Kidney epithelial cell (primary cell): ENCODE data around the gene TMCC3. TPM values are rescaled to one million over a fixed set of nuclear protein-coding genes. Genes with fewer than 3 reads are reported as not detected.

Source experiments
- DNase-seq: peaks from one replicate; pipeline ENCODE4 v3.0.0-alpha.2; 2010; ENCODE audit warnings: low read depth
- H3K27me3 ChIP-seq: 2 replicates; pipeline ENCODE4 v1.6.0; 2011; ENCODE audit warnings: low read length; ENCODE audit not compliant: control insufficient read depth, insufficient read depth
- H3K36me3 ChIP-seq: 2 replicates; pipeline ENCODE4 v1.5.1; 2011; ENCODE audit warnings: low read length; ENCODE audit not compliant: control insufficient read depth, insufficient read depth
- H3K4me3 ChIP-seq: 2 replicates; pipeline ENCODE4 v1.5.1; 2011; ENCODE audit warnings: low read depth, mild to moderate bottlenecking, control low read depth, low read length
- total RNA-seq: library from RNA; depleted of rRNA; stranded (reverse); fragments of >200 nt; gene quantifications from 2 replicates; pipeline ENCODE4 v1.2.3, GENCODE V29; 2015
- TF ChIP-seq, protein P1 (sequence below): IDR thresholded peaks from 2 replicates; pipeline ENCODE4 v1.5.1; 2011; ENCODE audit warnings: mild to moderate bottlenecking, moderate library complexity, low read length, control low read depth, inconsistent platforms; ENCODE audit not compliant: insufficient read depth, poor library complexity, severe bottlenecking

Gene TMCC3
- total RNA-seq, 1 donor from 2014 or later = 22.8 TPM

GRCh38 chr12:94676922-94677321, 26.6 kb upstream of the TMCC3 start:
- TF ChIP-seq, protein P1, sequence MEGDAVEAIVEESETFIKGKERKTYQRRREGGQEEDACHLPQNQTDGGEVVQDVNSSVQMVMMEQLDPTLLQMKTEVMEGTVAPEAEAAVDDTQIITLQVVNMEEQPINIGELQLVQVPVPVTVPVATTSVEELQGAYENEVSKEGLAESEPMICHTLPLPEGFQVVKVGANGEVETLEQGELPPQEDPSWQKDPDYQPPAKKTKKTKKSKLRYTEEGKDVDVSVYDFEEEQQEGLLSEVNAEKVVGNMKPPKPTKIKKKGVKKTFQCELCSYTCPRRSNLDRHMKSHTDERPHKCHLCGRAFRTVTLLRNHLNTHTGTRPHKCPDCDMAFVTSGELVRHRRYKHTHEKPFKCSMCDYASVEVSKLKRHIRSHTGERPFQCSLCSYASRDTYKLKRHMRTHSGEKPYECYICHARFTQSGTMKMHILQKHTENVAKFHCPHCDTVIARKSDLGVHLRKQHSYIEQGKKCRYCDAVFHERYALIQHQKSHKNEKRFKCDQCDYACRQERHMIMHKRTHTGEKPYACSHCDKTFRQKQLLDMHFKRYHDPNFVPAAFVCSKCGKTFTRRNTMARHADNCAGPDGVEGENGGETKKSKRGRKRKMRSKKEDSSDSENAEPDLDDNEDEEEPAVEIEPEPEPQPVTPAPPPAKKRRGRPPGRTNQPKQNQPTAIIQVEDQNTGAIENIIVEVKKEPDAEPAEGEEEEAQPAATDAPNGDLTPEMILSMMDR = no peak
- Histone ChIP-seq H3K27me3 (no peaks in the 10 kb centered on the region), H3K36me3 (no peaks in the 10 kb centered on the region), H3K4me3 (no peak overlapping the region)
- DNase-seq = no peak

- H3K27me3 ChIP-seq = no peaks in the 10 kb centered on the region
- TF ChIP-seq, protein P1 = no peak
- no peak overlapping the region for H3K4me3 ChIP-seq
- DNase-seq = no peak
- no peaks in the 10 kb centered on the region for H3K36me3 ChIP-seq
Measured at GRCh38 chr12:94676031-94676641, 25.8 kb upstream of the TMCC3 start.

DNA sequence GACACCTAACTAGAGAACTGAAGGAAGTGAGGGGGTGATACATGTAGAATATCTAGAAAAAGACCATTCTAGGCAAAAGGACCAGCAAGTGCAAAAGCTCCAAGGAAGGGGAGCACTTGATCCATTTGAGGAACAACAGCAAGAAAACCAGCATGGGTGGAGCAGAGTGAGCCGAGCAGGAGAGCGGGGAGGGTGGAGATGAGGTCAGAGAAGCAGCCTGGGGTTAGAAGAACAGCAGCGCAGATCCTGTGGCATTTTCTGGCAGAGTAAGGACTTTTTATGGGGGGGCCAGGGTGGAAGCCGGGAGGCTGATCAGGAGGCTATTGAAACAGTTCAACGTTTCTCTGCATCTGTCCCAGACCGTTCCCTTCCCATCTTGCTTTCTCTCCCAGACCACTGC, 24.5 kb upstream of the TMCC3 start:
- DNase-seq = no peak
- TF ChIP-seq, protein P1 = no peak
- Histone ChIP-seq H3K4me3 (no peak overlapping the region), H3K36me3 (no peaks in the 10 kb centered on the region), H3K27me3 (no peaks in the 10 kb centered on the region)

GRCh38 chr12:94674051-94674451, 23.7 kb upstream of the TMCC3 start:
- Histone ChIP-seq H3K4me3 (no peak overlapping the region), H3K27me3 (no peaks in the 10 kb centered on the region), H3K36me3 (no peaks in the 10 kb centered on the region)
- DNase-seq = no peak
- TF ChIP-seq, protein P1 = no peak

DNA sequence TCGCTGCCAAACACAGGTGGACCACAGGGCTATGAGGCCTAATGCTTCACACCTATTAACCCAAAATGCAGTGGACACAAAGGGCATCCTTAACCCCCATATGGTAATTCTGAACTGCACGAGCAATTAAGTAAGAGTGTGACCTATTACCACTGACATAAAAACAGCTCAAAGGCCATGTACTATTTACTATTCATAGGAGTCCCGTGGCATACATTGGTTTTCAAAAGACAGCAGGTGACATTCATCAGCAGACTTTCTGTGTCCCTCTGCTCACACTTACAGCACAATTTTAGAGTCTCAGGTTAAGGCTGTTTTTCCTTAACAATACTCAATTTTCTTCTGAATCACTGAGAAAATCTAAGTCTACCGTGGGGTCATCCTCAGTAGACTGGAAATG, 23.1 kb upstream of the TMCC3 start:
- no peak overlapping the region for H3K4me3 ChIP-seq
- no peak for DNase-seq
- no peaks in the 10 kb centered on the region for H3K36me3 ChIP-seq
- no peaks in the 10 kb centered on the region for H3K27me3 ChIP-seq
- TF ChIP-seq, protein P1 = no peak

- Histone ChIP-seq H3K4me3 (no peak overlapping the region), H3K27me3 (no peaks in the 10 kb centered on the region), H3K36me3 (no peaks in the 10 kb centered on the region)
- TF ChIP-seq, protein P1 = no peak
- DNase-seq = no peak
Measured at GRCh38 chr12:94671917-94672316, 21.6 kb upstream of the TMCC3 start.
